Neural cell (in vitro differentiated cells): ENCODE results near the gene TRIM63. TPM values are rescaled to one million over a fixed set of nuclear protein-coding genes. Genes with fewer than 3 reads are reported as not detected.

Experiments used
- H2AFZ ChIP-seq: fragments of 200-600, 300-800 bp; sonication (generic), shearing (Covaris generic); 2 replicates; pipeline ENCODE4 v1.6.0; 2014; ENCODE audit warnings: low read depth, mild to moderate bottlenecking, antibody characterized with exemption, low read length, moderate library complexity
- H3F3A ChIP-seq: fragments of 200-600 bp; shearing (Covaris generic); 2 replicates; pipeline ENCODE4 v1.6.1; 2016; ENCODE audit warnings: mild to moderate bottlenecking, moderate library complexity, mixed read lengths, antibody characterized with exemption, low read length; ENCODE audit not compliant: insufficient read depth, poor library complexity, severe bottlenecking
- H3K27ac ChIP-seq: fragments of 200-600, 300-800 bp; sonication (generic), shearing (Covaris generic); 2 replicates; pipeline ENCODE4 v1.5.1; 2014; ENCODE audit warnings: mild to moderate bottlenecking, low read length, moderate library complexity
- H3K27me3 ChIP-seq: fragments of 300-800, 200-600 bp; sonication (generic), shearing (Covaris generic); 2 replicates; pipeline ENCODE4 v1.6.0; 2014; ENCODE audit warnings: mild to moderate bottlenecking, low read depth, low read length, moderate library complexity; ENCODE audit not compliant: insufficient read depth
- H3K36me3 ChIP-seq: fragments of 300-800, 200-600 bp; sonication (generic), shearing (Covaris generic); 2 replicates; pipeline ENCODE4 v1.5.1; 2014; ENCODE audit warnings: mild to moderate bottlenecking, antibody characterized with exemption, low read length, moderate library complexity; ENCODE audit not compliant: insufficient read depth
- H3K4me2 ChIP-seq: fragments of 300-800, 200-600 bp; sonication (generic), shearing (Covaris generic); 2 replicates; pipeline ENCODE4 v1.6.0; 2014; ENCODE audit warnings: mild to moderate bottlenecking, low read length
- H3K4me3 ChIP-seq: fragments of 300-800, 200-600 bp; sonication (generic), shearing (Covaris generic); 2 replicates; pipeline ENCODE4 v1.5.1; 2014; ENCODE audit warnings: mild to moderate bottlenecking, low read length, moderate library complexity
- H3K79me2 ChIP-seq: fragments of 200-600 bp; shearing (Covaris generic); replicated peaks from 2 replicates; pipeline ENCODE4 v1.6.0; 2014; ENCODE audit warnings: mild to moderate bottlenecking, low read length, moderate library complexity; ENCODE audit not compliant: insufficient read depth
- H3K9ac ChIP-seq: fragments of 300-800, 200-600 bp; sonication (generic), shearing (Covaris generic); 2 replicates; pipeline ENCODE4 v1.6.1; 2016; ENCODE audit warnings: mild to moderate bottlenecking, low read length, mixed read lengths
- H3K9me2 ChIP-seq: fragments of 200-600 bp; shearing (Covaris generic); 2 replicates; pipeline ENCODE4 v1.6.1; 2016; ENCODE audit warnings: mild to moderate bottlenecking, low read length, mixed read lengths; ENCODE audit not compliant: insufficient read depth
- H3K9me3 ChIP-seq: fragments of 200-600, 300-800 bp; sonication (generic), shearing (Covaris generic); 2 replicates; pipeline ENCODE4 v1.6.1; 2016; ENCODE audit warnings: mild to moderate bottlenecking, mixed run types, low read length, moderate library complexity, mixed read lengths
- H4K20me1 ChIP-seq: fragments of 200-600 bp; shearing (Covaris generic); 2 replicates; pipeline ENCODE4 v1.6.1; 2016; ENCODE audit warnings: mild to moderate bottlenecking, mixed run types; ENCODE audit not compliant: insufficient read depth
- EP300 ChIP-seq: fragments of 450-650 bp; conservative IDR thresholded peaks from 2 replicates; pipeline ENCODE4 v1.6.1; 2014; ENCODE audit warnings: antibody characterized with exemption, mild to moderate bottlenecking, moderate library complexity; ENCODE audit not compliant: poor library complexity, severe bottlenecking
- EZH2 ChIP-seq: fragments of 200-600, 300-800 bp; shearing (Covaris generic), sonication (generic); IDR thresholded peaks from 2 replicates; pipeline ENCODE4 v1.6.1; 2014; ENCODE audit warnings: antibody characterized with exemption, low read length, borderline replicate concordance, mild to moderate bottlenecking; ENCODE audit not compliant: insufficient read depth, poor library complexity, severe bottlenecking
- MXI1 ChIP-seq: fragments of 450-650 bp; conservative IDR thresholded peaks from 2 replicates; pipeline ENCODE4 v1.6.1; 2014; ENCODE audit warnings: antibody characterized with exemption, mild to moderate bottlenecking; ENCODE audit not compliant: poor library complexity, severe bottlenecking
- POLR2AphosphoS5 ChIP-seq: IDR thresholded peaks from 2 replicates; pipeline ENCODE4 v1.6.1; 2012
- RAD21 ChIP-seq: fragments of 450-650 bp; conservative IDR thresholded peaks from 2 replicates; pipeline ENCODE4 v1.6.1; 2014; ENCODE audit warnings: antibody characterized with exemption, mild to moderate bottlenecking, moderate library complexity
- SMC3 ChIP-seq: fragments of 450-650 bp; conservative IDR thresholded peaks from 2 replicates; pipeline ENCODE4 v1.6.1; 2014; ENCODE audit warnings: antibody characterized with exemption, mild to moderate bottlenecking, moderate library complexity; ENCODE audit not compliant: poor library complexity
- TAF1 ChIP-seq: IDR thresholded peaks from 2 replicates; pipeline ENCODE4 v1.6.1; 2012; ENCODE audit warnings: low read depth
- polyA plus RNA-seq: library from polyadenylated mRNA; depleted of rRNA; stranded (reverse); fragments of >200 nt; gene quantifications from 2 replicates; pipeline ENCODE4 v1.2.3, GENCODE V29; 2014
- TF ChIP-seq, protein P1 (sequence below): IDR thresholded peaks from 2 replicates; pipeline ENCODE4 v1.6.1; 2012; ENCODE audit warnings: borderline replicate concordance
- TF ChIP-seq, protein P2 (sequence below): fragments of 450-650 bp; IDR thresholded peaks from 2 replicates; pipeline ENCODE4 v1.5.1; 2014; ENCODE audit warnings: antibody characterized with exemption, mild to moderate bottlenecking, moderate library complexity; ENCODE audit not compliant: poor library complexity, severe bottlenecking

The TRIM63 gene
- polyA plus RNA-seq, 1 donor from 2014 or later: not detected

- no peaks in the 10 kb centered on the region for H3K9me3 ChIP-seq
- H3K27ac ChIP-seq: no peak overlapping the region
- H3K4me2 ChIP-seq: no peak overlapping the region
- H4K20me1 ChIP-seq: no peaks in the 10 kb centered on the region
- no peak overlapping the region for H3K9ac ChIP-seq
- TF ChIP-seq RAD21 (no peak), POLR2AphosphoS5 (no peak), SMC3 (no peak), MXI1 (no peak), EP300 (no peak), EZH2 (no peak), TAF1 (no peak)
- TF ChIP-seq, protein P1, sequence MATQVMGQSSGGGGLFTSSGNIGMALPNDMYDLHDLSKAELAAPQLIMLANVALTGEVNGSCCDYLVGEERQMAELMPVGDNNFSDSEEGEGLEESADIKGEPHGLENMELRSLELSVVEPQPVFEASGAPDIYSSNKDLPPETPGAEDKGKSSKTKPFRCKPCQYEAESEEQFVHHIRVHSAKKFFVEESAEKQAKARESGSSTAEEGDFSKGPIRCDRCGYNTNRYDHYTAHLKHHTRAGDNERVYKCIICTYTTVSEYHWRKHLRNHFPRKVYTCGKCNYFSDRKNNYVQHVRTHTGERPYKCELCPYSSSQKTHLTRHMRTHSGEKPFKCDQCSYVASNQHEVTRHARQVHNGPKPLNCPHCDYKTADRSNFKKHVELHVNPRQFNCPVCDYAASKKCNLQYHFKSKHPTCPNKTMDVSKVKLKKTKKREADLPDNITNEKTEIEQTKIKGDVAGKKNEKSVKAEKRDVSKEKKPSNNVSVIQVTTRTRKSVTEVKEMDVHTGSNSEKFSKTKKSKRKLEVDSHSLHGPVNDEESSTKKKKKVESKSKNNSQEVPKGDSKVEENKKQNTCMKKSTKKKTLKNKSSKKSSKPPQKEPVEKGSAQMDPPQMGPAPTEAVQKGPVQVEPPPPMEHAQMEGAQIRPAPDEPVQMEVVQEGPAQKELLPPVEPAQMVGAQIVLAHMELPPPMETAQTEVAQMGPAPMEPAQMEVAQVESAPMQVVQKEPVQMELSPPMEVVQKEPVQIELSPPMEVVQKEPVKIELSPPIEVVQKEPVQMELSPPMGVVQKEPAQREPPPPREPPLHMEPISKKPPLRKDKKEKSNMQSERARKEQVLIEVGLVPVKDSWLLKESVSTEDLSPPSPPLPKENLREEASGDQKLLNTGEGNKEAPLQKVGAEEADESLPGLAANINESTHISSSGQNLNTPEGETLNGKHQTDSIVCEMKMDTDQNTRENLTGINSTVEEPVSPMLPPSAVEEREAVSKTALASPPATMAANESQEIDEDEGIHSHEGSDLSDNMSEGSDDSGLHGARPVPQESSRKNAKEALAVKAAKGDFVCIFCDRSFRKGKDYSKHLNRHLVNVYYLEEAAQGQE: no peak
- TF ChIP-seq, protein P2, sequence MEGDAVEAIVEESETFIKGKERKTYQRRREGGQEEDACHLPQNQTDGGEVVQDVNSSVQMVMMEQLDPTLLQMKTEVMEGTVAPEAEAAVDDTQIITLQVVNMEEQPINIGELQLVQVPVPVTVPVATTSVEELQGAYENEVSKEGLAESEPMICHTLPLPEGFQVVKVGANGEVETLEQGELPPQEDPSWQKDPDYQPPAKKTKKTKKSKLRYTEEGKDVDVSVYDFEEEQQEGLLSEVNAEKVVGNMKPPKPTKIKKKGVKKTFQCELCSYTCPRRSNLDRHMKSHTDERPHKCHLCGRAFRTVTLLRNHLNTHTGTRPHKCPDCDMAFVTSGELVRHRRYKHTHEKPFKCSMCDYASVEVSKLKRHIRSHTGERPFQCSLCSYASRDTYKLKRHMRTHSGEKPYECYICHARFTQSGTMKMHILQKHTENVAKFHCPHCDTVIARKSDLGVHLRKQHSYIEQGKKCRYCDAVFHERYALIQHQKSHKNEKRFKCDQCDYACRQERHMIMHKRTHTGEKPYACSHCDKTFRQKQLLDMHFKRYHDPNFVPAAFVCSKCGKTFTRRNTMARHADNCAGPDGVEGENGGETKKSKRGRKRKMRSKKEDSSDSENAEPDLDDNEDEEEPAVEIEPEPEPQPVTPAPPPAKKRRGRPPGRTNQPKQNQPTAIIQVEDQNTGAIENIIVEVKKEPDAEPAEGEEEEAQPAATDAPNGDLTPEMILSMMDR: no peak
- no peak overlapping the region for H2AFZ ChIP-seq
- no peak overlapping the region for H3K4me3 ChIP-seq
- no peaks in the 10 kb centered on the region for H3K36me3 ChIP-seq
- no peaks in the 10 kb centered on the region for H3K79me2 ChIP-seq
- H3K9me2 ChIP-seq: no peaks in the 10 kb centered on the region
- H3K27me3 ChIP-seq: no peaks in the 10 kb centered on the region
- no peaks in the 10 kb centered on the region for H3F3A ChIP-seq
Measured at GRCh38 chr1:26060832-26061574, 6.4 kb downstream of the TRIM63 start.

GRCh38 chr1:26059906-26060305 is 7.5 kb downstream of the TRIM63 start:
- no peaks in the 10 kb centered on the region for H3K79me2 ChIP-seq
- no peaks in the 10 kb centered on the region for H3K36me3 ChIP-seq
- H3K27me3 ChIP-seq: no peaks in the 10 kb centered on the region

More at GRCh38 chr1:26059906-26060305, 7.5 kb downstream of the TRIM63 start:
- H3K9me3 ChIP-seq: no peaks in the 10 kb centered on the region
- no peak overlapping the region for H2AFZ ChIP-seq
- no peak overlapping the region for H3K4me2 ChIP-seq
- TF ChIP-seq SMC3: no peak
- TF ChIP-seq TAF1: no peak
- TF ChIP-seq MXI1: no peak
- TF ChIP-seq, protein P2: no peak
- TF ChIP-seq, protein P1: no peak
- no peak for TF ChIP-seq POLR2AphosphoS5
- TF ChIP-seq RAD21: no peak
- no peak for TF ChIP-seq EZH2
- TF ChIP-seq EP300: no peak
- H3K4me3 ChIP-seq: no peak overlapping the region
- H3K9ac ChIP-seq: no peak overlapping the region
- no peaks in the 10 kb centered on the region for H3F3A ChIP-seq
- no peaks in the 10 kb centered on the region for H3K9me2 ChIP-seq
- no peaks in the 10 kb centered on the region for H4K20me1 ChIP-seq
- H3K27ac ChIP-seq: no peak overlapping the region
